ENCODE measurements around the gene TMPRSS9.

The TMPRSS9 gene

DNA sequence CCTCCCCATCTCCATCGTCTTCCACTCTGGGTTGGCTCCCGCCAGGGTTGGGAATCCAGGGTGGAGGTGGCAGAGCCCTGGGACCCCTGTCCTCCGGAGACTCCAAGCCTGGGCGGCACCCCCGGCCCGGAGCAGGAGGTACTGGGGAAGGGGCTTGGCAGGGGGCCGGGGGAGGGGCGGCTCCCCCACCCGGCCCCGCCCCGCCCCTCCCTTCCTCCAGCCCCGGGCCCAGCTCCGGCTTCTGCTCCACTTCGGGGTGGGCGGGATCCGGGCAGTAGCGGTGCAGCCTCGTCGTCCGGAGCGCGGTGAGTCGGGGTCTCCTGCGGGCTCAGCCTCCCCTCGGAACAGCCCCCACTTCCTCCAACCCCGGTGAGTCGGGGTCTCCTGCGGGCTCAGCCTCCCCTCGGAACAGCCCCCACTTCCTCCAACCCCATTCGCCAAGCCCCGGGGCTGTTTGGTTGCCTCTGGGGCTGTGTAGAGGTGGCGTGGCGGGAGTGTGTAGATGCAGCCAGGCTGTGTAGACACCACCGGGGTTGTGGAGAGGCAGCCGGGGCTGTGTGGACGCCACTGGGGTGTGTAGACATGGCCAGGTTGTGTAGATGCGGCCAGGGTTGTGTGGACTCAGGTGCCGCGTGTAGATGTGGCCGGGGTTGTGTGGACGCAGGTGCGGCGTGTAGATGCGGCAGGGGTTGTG lies at the start of gene TMPRSS9:
Gene TMPRSS9 (plus strand): TSS at position 274 of the 694 bp plus-strand sequence. CDS start 29,521 bp downstream, outside the sequence.
- DNase-seq (ENCODE audit: low spot score) = no peak

DNA sequence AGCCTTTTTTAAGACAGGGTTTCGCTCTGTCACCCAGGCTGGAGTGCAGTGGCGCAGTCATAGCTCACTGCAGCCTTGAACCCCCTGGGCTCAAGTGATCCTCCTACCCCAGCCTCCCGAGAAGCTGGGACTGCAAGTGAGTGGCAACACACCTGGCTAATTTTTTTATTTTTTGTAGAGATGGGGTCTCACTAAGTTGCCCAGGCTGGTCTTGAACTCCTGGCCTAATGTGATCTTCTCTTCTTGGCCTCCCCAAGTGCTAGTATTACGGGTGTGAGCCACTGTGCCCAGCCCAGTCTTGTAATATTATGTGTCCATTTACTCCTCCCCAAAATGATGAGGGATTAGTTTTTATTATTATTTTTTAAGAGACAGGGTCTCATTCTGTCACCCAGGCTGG lies 49.0 kb upstream of the TMPRSS9 start:
- DNase-seq (ENCODE audit: low spot score) = no peak

DNA sequence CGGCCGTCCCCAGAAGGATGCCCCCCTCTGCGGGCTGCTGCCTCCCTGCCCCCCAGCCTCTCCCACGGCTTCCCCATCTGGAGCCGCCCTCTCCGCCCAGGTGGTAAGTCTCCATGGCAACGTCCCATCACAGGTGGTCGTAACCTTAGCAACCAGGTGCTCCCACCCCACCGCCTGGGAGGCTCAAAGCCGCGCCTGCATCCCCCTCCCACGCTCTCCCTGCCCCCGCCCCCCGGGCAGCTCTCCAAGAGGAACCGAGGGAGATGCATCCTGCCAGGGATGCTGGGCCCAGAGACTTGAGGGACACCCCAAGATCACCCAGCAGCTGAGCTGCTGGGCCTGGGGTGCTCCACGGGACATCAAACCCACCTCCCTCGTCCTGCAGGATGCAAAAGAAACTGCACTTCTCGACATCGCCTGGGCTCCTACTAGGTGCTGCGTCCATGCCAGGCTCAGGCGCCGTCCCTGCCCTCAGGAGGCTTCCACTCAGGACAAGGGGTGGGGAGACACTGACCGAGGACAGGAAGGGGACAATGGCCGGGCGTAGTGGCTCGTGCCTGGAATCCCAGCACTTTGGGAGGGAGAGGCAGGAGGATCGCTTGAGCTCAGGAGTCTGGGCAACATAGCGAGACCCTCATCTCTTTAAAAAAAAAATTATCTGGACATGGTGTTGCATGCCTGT lies 47.1 kb upstream of the TMPRSS9 start:
- no peak for DNase-seq (ENCODE audit: low spot score)

DNA sequence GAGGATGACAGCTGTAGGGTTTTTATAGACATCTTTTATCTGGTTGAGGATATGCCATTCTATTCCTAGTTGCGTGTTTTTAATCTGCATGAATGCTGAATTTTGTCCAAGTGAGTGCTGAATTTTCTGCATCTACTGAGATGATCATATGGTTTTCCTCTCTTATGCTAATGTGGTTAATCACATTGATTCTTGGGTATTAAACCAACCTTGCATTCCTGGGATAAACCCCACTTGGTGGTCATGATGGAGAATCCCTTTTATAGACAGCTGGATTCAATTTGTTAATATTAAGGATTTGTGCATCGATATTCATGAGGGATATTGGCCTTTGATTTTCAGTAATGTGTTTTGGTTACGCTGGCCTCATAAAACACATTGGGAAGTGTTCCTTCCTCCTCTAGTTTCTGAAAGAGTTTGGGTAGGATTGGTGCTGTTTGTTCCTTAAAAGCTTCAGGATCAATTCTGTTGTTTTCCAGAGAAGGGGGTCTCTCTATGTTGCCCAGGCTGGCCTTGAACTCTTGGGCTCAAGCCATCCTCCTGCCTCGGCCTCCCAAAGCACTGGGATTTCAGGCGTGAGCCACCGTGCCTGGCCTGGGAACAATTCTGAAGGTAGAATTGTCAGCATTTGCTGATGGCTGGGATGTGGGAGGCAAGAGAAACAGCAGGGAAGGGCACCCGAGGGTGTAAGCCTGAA lies 44.8 kb upstream of the TMPRSS9 start:
- no peak for DNase-seq (ENCODE audit: low spot score)

DNA sequence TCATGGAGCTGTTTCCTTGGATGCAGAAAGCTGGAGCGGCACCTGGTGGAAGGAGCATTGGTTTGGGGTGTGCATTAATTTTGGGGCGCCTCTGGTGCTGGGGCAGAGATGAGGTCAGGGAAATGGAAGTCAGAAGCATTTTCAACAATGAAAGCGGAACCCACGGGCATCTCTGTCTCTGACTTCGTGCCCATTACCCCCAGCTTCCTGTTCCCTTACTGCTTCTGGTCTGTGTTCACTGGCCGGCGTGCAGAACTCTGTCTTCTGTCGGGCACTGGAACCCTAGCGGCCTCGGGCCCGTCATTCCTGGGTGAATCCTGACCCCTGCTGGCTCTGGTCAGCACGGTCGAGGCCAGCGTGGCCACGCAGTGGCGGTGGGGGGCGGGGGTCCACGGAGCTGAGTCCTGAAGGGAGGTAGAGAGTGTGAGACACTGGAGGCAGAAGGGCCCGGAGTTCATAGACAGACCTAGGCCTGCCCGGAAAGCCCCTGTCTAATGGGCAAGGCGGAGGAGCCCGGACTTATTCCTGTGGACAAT lies 44.2 kb upstream of the TMPRSS9 start:
- DNase-seq (ENCODE audit: low spot score) = no peak

DNA sequence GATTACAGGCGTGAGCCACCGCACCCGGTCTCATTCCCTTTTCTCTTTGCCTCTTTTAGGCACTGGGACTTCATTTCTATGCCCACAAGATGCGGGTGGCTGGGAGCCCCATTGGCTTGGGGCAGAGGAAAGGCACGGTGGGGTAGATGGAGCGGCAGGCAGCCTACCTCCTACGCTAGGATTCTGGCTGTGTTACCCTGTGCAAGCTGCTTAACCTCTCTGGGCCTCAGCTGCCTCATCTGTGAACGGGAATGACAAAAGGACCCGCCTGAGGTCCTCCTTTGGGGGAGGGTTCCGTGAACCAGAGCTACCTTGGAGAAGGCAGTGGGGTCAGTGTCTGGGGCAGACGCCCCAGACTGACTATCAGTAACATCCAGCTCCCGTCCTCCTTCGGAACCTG lies 42.8 kb upstream of the TMPRSS9 start:
- no peak for DNase-seq (ENCODE audit: low spot score)

DNA sequence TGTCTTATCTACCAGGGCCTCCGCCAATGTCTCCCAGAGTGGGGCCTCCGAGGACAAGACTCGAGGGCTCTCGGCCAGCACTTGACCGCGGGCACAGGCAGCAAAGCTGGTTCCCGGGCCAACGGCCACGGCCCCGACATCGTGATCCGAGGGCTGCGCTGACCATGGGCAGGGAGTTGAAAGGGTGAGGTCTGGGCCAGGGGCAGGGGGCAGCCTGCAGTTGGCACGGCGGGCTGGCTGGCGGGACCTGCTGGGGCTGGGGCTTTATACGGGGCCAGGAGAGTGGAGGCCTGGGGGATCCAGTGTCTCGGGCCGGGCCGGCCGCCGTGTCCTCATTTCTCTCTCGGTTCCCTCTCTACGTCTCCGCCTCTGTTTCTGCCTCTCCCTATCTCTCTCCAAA lies 42.3 kb upstream of the TMPRSS9 start:
- DNase-seq (ENCODE audit: low spot score) = no peak

DNA sequence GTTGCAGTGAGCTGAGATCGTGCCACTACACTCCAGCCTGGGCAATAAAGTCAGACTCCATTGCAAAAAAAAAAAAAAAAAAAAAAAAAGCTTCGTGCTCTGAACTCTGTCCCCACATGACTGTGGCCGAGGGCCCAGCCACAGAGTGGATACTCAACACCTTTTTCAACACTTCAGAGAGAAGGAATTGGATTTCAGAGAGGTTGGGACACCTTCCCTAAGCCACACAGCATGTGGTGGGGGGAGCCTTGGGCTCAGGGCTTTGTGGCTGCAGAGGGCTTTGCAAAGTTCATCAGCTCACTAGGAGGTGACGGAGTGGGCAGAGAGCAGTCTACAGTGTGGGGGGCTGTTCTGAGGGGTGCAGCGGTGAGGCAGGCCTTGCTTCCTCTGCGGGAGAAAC lies 41.1 kb upstream of the TMPRSS9 start:
- DNase-seq (ENCODE audit: low spot score) = no peak

DNA sequence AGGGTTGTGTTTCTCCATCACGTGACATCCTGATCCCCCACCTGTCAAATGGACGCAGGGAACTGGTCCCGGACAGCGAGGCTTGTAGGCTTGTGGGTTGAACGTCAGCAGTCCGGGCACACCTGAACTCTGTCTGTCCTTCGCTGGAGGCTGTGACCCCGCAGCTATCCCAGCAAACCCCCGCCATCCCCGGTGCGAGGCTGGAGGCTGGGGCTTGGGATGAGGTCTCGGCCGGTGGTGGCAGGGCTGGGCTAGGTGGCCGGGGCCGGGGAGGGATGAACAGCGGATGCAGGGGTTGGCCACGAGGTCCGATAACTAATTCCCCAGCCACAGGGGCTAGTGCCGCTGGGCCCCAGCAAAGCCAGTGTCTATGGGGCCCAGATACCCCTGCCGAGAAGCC lies 40.5 kb upstream of the TMPRSS9 start:
- DNase-seq (ENCODE audit: low spot score) = no peak

DNA sequence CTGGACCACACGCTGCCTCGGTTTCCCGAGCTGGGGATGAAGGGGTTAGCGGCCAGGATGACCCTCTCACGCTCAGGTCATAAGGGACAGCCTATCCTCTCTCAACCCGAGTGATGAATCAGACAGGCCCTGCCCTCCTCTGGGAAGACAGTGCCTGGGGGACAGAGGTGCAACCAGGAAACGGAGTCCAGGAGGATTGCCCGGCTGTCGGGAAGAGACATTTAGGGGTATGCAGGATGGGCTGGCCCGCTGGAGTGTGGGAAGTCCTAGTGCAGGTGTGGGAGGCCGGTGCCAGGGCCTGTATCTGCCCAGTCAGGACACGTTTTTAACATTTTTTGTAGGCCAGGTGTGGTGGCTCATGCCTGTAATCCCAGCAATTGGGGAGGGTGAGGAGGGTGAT lies 40.0 kb upstream of the TMPRSS9 start:
- no peak for DNase-seq (ENCODE audit: low spot score)

DNA sequence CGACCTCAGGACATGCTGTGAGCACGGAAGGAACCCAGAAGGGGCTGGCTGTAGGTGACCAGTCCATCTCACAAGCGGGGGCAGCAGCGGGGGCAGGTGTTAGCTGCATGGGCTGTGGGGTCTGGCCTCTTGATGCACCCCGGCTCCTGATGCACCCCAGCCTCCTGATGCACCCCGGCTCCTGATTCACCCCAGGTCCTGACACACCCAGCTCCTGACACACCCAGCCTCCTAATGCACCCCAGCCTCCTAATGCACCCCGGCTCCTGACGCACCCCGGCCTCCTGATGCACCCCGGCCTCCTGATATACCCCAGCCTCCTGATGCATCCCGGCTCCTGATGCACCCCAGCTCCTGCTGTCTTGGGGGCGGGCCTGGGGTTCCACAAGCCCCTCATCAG lies 39.1 kb upstream of the TMPRSS9 start:
- DNase-seq (ENCODE audit: low spot score) = no peak

DNA sequence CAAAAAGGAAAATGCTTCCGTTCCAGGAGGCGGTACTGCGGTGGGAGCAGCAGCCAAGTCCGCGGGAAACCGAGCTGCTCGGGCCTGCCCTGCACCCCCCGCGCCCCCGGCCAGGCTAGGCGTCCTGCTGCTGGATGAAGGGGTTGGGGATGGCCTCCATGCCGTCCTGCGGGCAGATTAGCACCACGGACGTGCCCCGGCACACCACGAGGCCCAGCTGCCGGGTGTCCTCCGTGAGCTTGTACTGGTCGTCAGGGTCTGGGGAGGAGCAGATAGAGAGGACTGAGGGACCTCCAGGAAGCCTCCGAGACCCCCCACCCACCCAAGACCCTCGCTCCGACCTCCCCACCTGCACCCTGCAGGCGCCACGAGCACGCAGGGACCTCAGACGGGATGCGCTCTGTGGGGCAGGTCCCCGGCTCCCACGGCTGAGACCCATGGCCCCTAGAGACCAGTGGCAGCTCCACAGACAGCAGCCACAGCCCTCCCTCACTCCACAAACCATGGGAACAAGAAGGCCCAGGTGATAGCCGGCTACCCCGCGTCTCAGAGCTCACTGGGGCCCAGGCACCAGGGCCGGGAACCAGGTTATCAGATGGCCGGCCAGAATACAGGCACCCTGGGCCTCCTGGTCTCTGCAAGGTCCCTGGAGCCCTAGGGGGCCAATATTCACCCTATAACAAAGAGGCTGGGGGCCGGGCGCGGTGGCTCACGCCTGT lies 38.3 kb upstream of the TMPRSS9 start:
- DNase-seq (ENCODE audit: low spot score) = no peak

DNA sequence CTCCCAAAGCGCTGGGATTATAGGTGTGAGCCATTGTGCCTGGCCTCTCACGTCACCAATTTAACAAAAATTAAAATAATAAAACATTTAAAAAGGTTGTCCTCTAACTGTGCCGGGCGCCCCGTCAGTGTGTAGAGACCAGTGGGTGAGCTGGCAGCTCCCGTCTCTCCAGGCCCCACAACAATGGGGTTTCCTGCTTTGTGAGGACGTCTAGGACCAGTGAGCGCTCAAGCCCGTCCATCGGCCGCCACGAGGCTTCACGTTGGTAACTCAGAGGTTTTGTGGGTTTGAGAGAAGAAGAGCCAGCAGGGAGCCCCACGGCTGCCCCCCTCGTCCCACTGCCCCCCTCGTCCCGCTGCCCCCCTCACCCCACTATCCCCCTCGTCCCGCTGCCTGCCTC lies 36.4 kb upstream of the TMPRSS9 start:
- DNase-seq (ENCODE audit: low spot score) = no peak

DNA sequence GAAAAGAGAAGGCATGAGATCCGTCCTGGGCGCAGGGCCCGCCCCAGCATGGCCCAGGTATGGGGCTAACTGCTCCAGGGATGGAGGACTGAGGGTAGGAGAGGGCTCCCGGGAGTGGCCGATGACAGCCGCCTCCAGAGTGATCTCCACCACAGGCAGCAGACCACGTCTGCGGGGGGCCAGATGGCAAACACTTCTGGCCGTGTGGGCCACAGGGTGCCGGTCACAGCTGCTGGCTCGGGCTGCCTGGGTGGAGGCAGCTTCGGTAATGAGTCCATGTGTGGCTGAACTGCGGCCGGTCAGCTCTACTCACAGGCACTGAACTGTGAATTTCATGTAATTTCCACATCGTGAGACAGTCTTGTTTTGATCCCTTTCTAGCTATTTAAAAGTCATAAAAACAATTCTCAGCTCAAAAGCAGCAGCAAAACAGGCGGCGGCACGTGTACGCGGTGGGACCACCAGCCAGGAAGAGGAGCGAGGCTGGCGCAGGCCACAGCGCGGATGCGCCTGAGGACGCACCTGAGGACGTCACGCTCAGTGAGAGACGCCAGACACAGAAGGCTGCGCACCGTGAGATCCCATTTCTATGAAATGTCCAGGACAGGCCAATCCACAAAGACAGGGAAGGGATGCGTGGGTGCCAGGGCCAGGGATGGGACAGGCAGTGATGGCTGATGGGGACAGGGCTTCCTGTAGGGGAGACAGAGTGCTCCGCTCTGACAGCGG lies 35.7 kb upstream of the TMPRSS9 start:
- no peak for DNase-seq (ENCODE audit: low spot score)

DNA sequence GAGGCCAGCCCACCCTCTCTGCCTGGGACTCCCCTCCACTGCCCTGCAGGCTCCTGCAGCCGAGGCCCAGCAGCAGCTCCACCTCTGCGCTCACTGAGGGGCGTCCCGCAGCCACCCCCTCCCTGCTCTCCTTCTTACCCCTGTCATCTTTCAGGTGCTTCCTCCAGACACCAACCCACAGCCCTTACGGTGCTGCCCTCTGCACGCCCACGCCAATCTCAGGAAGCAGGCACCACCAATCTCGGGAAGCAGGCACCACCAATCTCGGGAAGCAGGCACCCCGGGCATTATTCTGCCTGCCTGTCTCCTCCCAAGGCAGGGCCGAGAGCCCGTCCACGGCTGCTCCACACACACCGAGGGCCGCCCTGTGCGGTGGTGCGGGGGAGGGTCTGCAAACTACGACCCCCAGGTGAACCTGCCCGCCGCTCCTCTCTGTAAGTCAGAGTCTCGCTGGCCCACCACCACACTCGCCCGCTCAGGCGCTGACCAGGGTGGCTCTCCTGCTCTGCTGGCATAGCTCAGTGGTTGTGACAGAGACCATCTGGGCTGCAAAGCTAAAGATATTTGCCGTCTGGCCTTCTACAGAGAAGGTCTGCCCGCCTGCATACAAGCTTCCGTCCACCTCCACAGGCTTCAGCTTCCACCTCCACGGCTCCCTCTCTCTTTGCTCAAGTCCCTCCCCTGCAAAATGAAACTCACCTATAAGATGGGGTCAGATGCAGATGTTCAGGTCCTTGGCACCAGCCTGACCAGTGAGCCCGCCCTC lies 34.6 kb upstream of the TMPRSS9 start:
- no peak for DNase-seq (ENCODE audit: low spot score)

DNA sequence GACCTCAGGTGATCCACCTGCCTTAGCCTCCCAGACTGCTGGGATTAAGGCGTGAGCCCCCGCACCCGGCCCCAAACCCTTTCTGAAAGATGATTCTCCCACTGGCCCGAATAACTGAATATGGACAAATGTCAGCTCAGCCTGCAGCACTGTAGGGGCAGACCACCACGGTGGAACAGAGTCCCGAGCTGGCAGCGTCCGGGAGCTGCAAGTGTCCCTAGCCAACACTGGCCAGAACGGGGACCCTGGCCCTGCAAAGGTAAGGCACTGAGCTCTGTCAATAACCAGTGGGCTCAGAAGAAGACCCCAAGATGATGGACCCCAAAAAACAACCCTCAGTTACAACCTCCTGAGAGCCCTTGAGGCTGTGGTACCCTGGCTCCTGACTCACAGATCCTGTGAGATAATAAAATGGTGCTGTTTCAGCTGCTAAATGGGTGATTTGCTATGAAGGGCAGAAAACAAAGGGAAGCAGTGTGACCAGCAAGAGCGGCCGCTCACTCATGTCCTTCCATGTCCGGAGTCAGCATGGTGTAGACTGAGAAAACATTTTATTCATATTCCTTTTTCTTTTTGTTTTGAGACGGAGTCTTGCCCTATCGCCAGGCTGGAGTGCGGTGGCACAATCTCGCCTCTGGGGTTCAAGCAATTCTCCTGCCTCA lies 33.2 kb upstream of the TMPRSS9 start:
- DNase-seq (ENCODE audit: low spot score) = no peak

DNA sequence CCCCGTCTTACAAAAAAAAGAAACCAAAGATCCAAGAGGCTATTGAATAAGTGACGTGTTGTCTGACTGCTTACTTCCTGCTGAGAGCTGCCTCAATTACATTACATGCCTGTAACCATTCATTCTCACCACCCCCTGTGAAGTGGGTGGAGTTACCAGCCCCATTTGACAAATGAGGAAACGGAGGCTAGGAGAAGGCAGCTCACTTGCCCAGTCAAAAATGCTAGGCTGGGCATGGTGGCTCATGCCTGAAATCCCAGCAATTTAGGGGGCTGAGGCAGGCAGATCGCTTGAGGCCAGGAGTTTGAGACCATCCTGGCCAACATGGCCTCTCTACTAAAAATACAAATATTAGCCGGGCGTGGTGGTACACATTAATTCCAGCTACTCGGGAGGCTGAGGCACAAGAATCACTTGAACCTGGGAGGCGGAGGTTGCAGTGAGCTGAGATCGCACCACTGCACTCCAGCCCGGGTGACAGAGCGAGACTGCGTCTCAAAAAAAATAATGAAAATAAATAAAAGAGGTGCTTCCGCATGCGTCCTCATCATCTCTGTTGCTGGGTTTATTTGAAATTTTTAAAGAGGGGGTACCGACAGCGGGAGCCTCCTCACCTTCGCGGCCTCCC lies 32.2 kb upstream of the TMPRSS9 start:
- DNase-seq (ENCODE audit: low spot score) = no peak

DNA sequence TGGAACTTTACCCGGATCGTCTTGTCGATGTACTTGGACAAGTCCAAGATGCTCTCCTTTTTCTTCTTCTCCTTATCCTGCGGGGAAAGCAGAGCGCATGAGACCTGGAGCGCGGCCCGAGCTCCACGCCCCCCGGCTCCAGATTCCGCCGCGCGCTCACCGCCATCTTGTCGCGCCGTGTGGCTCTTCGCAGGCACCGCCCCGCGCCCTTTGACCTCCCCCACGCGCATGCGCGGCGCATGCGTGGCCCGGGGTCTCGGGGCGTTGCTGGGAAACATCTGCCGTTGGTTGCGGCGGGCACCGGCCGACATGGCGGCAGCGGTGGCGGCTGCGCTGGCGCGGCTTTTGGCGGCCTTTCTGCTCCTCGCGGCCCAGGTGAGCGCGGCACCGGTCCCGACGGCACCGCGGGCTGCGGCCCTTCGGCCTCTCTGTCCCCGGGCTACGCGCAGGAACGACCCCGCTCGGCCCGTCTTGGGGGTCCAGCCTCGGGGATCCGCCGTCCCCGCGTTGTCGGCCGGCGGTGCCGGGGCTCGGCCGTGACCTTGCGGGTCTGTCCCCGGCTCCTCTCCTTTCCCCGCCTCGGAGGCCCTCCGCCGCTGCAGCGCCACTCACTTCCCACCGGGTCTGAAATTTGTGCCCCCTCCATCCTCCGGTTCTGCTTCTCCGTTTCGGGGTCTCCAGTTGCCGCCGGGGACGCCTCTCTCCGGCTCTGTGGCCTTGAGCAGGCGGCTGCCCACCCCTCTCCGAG lies 31.5 kb upstream of the TMPRSS9 start, which contains the start of the genes LSM7 and SPPL2B:
Gene LSM7 (minus strand): TSS at position 186 of the 748 bp plus-strand sequence. CDS start 20 bp downstream, at position 166.
Gene SPPL2B (plus strand): TSS at position 284 of the 748 bp plus-strand sequence. CDS start 26 bp downstream, at position 310.
- DNase-seq (ENCODE audit: low spot score) = peak; percentile 70

DNA sequence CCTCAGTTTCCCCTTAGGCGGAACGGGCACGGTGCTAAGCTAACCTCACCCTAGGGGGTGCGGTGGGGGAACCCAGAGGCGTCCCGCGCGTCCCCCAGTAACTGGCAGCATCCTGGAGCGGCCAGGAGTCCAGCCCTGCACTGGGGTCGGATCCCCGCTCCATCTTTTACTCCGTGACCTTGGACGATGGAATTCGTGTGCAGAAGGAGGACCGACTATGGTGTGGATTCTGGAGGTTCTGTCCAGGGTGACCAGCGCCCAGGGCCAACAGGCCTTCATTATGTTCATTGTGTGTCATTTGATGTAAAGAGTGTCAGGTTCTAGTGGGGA lies 31.0 kb upstream of the TMPRSS9 start:
- DNase-seq (ENCODE audit: low spot score) = no peak

Data from SW480 (cell line).